Smooth muscle cell (in vitro differentiated cells): Measurements from ENCODE around the gene SUMO4. TPM values are rescaled to one million over a fixed set of nuclear protein-coding genes. Genes with fewer than 3 reads are reported as not detected.

Experiments used
- DNase-seq: peaks from one replicate; lab custom pipeline; 2025; ENCODE audit not compliant: unreplicated experiment; lab: John Stamatoyannopoulos, UW
- H2AFZ ChIP-seq: fragments of 200-600 bp; sonication (generic); 2 replicates; pipeline ENCODE4 v1.6.0; 2016; ENCODE audit warnings: antibody characterized with exemption, low read depth, mild to moderate bottlenecking
- H3F3A ChIP-seq: fragments of 200-600 bp; sonication (generic); 2 replicates; pipeline ENCODE4 v1.6.0; 2017; ENCODE audit warnings: antibody characterized with exemption, low read depth
- H3K27ac ChIP-seq: fragments of 200-600 bp; sonication (generic); 2 replicates; pipeline ENCODE4 v1.5.1; 2016; ENCODE audit warnings: low read depth, mild to moderate bottlenecking
- H3K27me3 ChIP-seq: fragments of 200-600 bp; sonication (generic); 2 replicates; pipeline ENCODE4 v1.6.1; 2016; ENCODE audit warnings: low read depth, mild to moderate bottlenecking
- H3K36me3 ChIP-seq: fragments of 200-600 bp; sonication (generic); 2 replicates; pipeline ENCODE4 v1.5.1; 2016; ENCODE audit warnings: low read depth
- H3K4me1 ChIP-seq: fragments of 200-600 bp; sonication (generic); 2 replicates; pipeline ENCODE4 v1.5.1; 2016; ENCODE audit warnings: low read depth
- H3K4me2 ChIP-seq: fragments of 200-600 bp; sonication (generic); 2 replicates; pipeline ENCODE4 v1.6.0; 2016; ENCODE audit warnings: mild to moderate bottlenecking
- H3K4me3 ChIP-seq: fragments of 200-600 bp; sonication (generic); 2 replicates; pipeline ENCODE4 v1.5.1; 2016; ENCODE audit warnings: mild to moderate bottlenecking
- H3K79me2 ChIP-seq: fragments of 200-600 bp; sonication (generic); 2 replicates; pipeline ENCODE4 v1.6.0; 2016; ENCODE audit warnings: low read depth, mild to moderate bottlenecking
- H3K9ac ChIP-seq: fragments of 200-600 bp; sonication (generic); 2 replicates; pipeline ENCODE4 v1.6.0; 2016; ENCODE audit warnings: low read depth
- H3K9me3 ChIP-seq: fragments of 200-600 bp; sonication (generic); replicated peaks from 2 replicates; pipeline ENCODE4 v1.5.1; 2016; ENCODE audit warnings: low read depth
- H4K20me1 ChIP-seq: fragments of 200-600 bp; sonication (generic); 2 replicates; pipeline ENCODE4 v1.6.0; 2016; ENCODE audit warnings: low read depth
- WGBS: methylation state at CpG from one replicate; pipeline ENCODE4 v1.1.7; 2016; ENCODE audit warnings: low lambda C conversion rate; 5-methylcytosine and 5-hydroxymethylcytosine counted together
- polyA plus RNA-seq: library from polyadenylated mRNA; unstranded; fragments of >200 nt; fragmentation: Nextera tagmentation; extraction: Ambion mirVana; gene quantifications from 2 replicates; pipeline ENCODE4 v1.2.1, GENCODE V29; 2016
- total RNA-seq: library from RNA; depleted of rRNA; stranded (reverse); fragments of >200 nt; gene quantifications from 2 replicates; pipeline ENCODE4 v1.2.3, GENCODE V29; 2014
- TF ChIP-seq, protein P1 (sequence below): fragments of 200-600 bp; sonication (generic); IDR thresholded peaks from 2 replicates; pipeline ENCODE4 v1.5.1; 2017; ENCODE audit warnings: borderline replicate concordance, mild to moderate bottlenecking, antibody characterized with exemption; ENCODE audit not compliant: insufficient read depth, poor library complexity, severe bottlenecking

Gene SUMO4
- total and polyA plus RNA-seq, 2 experiments from 2014 or later, result 0.15 to 1.4 TPM

DNA sequence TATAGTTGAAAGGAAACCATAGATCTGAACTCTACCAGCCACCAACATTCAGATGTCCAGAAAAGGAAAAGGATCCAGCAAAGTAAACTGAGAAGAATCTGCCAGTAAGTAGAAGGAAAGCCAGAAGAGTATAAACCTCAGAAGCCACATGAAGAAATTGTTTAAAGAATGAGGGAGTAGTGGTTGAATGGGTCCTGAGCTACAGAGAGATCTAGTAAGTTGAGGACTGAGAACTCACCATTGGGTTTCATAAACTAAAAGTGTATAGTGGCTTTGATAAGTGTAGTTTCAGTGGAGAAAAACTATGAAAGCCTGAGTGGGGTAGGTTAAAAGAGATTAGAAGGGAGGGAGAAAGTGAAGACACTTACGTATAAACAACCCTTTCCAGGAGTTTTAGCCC lies 32.0 kb upstream of the SUMO4 start:
- Histone ChIP-seq H3K27me3 (no peaks in the 10 kb centered on the region), H3K36me3 (peaks cover 5% of the 10 kb centered on the region), H3K4me2 (no peak overlapping the region), H3K27ac (no peak overlapping the region), H3K9me3 (no peaks in the 10 kb centered on the region), H3K4me3 (no peak overlapping the region), H3K79me2 (peaks cover 100% of the 10 kb centered on the region), H3F3A (no peaks in the 10 kb centered on the region), H3K4me1 (peaks cover 30% of the 10 kb centered on the region), H2AFZ (no peak overlapping the region), H4K20me1 (peaks cover 100% of the 10 kb centered on the region), H3K9ac (no peak overlapping the region)
- TF ChIP-seq, protein P1, sequence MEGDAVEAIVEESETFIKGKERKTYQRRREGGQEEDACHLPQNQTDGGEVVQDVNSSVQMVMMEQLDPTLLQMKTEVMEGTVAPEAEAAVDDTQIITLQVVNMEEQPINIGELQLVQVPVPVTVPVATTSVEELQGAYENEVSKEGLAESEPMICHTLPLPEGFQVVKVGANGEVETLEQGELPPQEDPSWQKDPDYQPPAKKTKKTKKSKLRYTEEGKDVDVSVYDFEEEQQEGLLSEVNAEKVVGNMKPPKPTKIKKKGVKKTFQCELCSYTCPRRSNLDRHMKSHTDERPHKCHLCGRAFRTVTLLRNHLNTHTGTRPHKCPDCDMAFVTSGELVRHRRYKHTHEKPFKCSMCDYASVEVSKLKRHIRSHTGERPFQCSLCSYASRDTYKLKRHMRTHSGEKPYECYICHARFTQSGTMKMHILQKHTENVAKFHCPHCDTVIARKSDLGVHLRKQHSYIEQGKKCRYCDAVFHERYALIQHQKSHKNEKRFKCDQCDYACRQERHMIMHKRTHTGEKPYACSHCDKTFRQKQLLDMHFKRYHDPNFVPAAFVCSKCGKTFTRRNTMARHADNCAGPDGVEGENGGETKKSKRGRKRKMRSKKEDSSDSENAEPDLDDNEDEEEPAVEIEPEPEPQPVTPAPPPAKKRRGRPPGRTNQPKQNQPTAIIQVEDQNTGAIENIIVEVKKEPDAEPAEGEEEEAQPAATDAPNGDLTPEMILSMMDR, result no peak
- 71% methylated on average over 1 of the region's 1 CpG for WGBS
- DNase-seq, result no peak

DNA sequence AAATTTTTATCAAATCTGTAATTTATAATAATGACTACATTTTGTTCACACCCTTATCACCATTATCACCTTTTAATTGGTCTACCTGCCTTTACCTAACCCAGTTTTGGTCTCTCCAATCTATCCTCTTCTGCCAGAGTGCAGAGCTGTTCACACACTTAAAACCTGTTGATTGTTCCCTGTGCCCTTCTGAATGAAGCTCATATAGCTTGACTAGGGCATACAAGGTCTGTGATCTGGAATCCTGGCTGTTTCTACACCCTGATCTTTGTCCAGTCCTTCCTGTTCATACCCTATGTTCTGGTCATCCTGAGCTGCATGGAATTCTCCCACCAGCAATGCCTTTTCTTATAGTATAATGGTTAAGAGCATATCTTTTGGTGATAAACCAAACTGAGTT lies 28.9 kb upstream of the SUMO4 start:
- no peak for DNase-seq
- H3K79me2 ChIP-seq, result peaks cover 95% of the 10 kb centered on the region
- no peak overlapping the region for H3K9ac ChIP-seq
- H2AFZ ChIP-seq, result no peak overlapping the region
- peaks cover 13% of the 10 kb centered on the region for H3K36me3 ChIP-seq
- no peak overlapping the region for H3K27ac ChIP-seq
- peaks cover 9% of the 10 kb centered on the region for H3K4me1 ChIP-seq
- no peaks in the 10 kb centered on the region for H3K27me3 ChIP-seq
- no peaks in the 10 kb centered on the region for H3K9me3 ChIP-seq
- H3F3A ChIP-seq, result no peaks in the 10 kb centered on the region
- TF ChIP-seq, protein P1, result no peak
- peaks cover 100% of the 10 kb centered on the region for H4K20me1 ChIP-seq
- H3K4me2 ChIP-seq, result no peak overlapping the region
- H3K4me3 ChIP-seq, result no peak overlapping the region

DNA sequence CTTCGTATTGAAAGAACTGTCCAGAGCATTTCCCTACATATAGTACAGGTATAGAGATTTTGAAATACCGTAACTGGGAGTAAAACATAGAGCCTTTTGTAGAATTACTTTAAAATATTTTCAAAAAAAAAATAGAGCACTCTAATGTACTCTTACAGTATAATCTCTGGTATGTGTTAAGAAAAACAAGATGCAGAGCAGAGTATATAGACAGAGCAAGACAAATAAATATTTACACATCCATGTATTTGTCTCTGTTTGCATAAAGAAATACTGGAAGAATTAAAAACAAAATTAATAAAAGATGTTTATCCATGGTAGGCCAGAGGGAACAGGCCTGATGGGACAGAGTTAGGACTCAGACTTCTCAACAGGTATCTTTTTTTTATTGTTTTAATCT lies 28.0 kb upstream of the SUMO4 start:
- H3K27ac ChIP-seq, result no peak overlapping the region
- H3K9ac ChIP-seq, result no peak overlapping the region
- no peaks in the 10 kb centered on the region for H3K9me3 ChIP-seq
- peaks cover 90% of the 10 kb centered on the region for H3K79me2 ChIP-seq
- H3K4me3 ChIP-seq, result no peak overlapping the region
- no peak for DNase-seq
- H3K4me1 ChIP-seq, result peaks cover under 1% of the 10 kb centered on the region
- no peak overlapping the region for H2AFZ ChIP-seq
- no peaks in the 10 kb centered on the region for H3K27me3 ChIP-seq
- no peaks in the 10 kb centered on the region for H3F3A ChIP-seq
- TF ChIP-seq, protein P1, result no peak
- H4K20me1 ChIP-seq, result peaks cover 96% of the 10 kb centered on the region
- peaks cover 16% of the 10 kb centered on the region for H3K36me3 ChIP-seq
- no peak overlapping the region for H3K4me2 ChIP-seq
- WGBS, result 79% methylated on average over 2 of the region's 2 CpGs

DNA sequence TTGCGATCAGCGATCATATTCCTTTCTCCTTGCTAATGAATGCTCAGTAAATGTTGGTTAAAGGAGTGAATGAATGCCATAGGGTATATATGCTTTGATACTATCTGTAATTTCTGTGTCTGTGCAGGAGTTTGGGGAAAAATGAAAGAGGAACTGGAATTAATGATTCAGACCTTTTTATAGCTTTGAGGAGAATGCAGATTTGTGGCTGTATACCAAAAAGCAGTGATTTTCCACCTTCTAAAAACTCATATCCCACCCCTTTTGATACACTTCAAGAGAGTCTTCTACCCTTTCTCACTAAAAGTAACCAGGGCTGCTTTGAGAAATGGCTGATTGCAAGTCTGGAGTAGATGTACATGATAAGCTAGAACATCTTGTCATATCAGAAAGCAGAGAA lies 26.6 kb upstream of the SUMO4 start:
- H3K4me3 ChIP-seq, result no peak overlapping the region
- TF ChIP-seq, protein P1, result no peak
- no peaks in the 10 kb centered on the region for H3K9me3 ChIP-seq
- no peaks in the 10 kb centered on the region for H3K27me3 ChIP-seq
- DNase-seq, result no peak
- H3K9ac ChIP-seq, result no peak overlapping the region
- no peaks in the 10 kb centered on the region for H3K4me1 ChIP-seq
- peaks cover 21% of the 10 kb centered on the region for H3K36me3 ChIP-seq
- H4K20me1 ChIP-seq, result peaks cover 90% of the 10 kb centered on the region
- H3K27ac ChIP-seq, result no peak overlapping the region
- no peaks in the 10 kb centered on the region for H3F3A ChIP-seq
- peaks cover 88% of the 10 kb centered on the region for H3K79me2 ChIP-seq
- no peak overlapping the region for H2AFZ ChIP-seq
- no peak overlapping the region for H3K4me2 ChIP-seq
- 100% methylated on average over 2 of the region's 2 CpGs for WGBS
